HCT116 (cell line): ENCODE measurements around the gene GABPB2.

ENCODE experiments used
- CEBPB ChIP-seq: IDR thresholded peaks from 2 replicates; pipeline ENCODE4 v1.6.1; 2012; ENCODE audit warnings: low read depth
- EZH2phosphoT487 ChIP-seq: fragments of 200-600 bp; IDR thresholded peaks from 2 replicates; pipeline ENCODE4 v1.6.1; 2018; ENCODE audit warnings: antibody characterized with exemption, borderline replicate concordance
- POLR2A ChIP-seq: IDR thresholded peaks from 2 replicates; pipeline ENCODE4 v1.7.0; 2011; ENCODE audit warnings: borderline replicate concordance; ENCODE audit not compliant: insufficient read depth, insufficient read length; ENCODE audit errors: extremely low read depth
- POLR2AphosphoS5 ChIP-seq: IDR thresholded peaks from 2 replicates; pipeline ENCODE4 v1.6.1; 2011; ENCODE audit warnings: mild to moderate bottlenecking, low read depth, low read length, moderate library complexity
- RAD21 ChIP-seq: IDR thresholded peaks from 2 replicates; pipeline ENCODE4 v1.6.1; 2012; ENCODE audit warnings: low read depth, mild to moderate bottlenecking
- SP1 ChIP-seq: IDR thresholded peaks from 2 replicates; pipeline ENCODE4 v1.6.1; 2012; ENCODE audit warnings: low read depth
- TCF7L2 ChIP-seq: IDR thresholded peaks from 2 replicates; pipeline ENCODE4 v1.7.0; 2011; ENCODE audit warnings: borderline replicate concordance, inconsistent platforms; ENCODE audit not compliant: insufficient read depth, insufficient read length; ENCODE audit errors: extremely low read depth
- YY1 ChIP-seq: IDR thresholded peaks from 2 replicates; pipeline ENCODE4 v1.6.1; 2011; ENCODE audit warnings: low read length, low read depth, moderate library complexity, mild to moderate bottlenecking; ENCODE audit not compliant: insufficient replicate concordance; ENCODE audit errors: extremely low read depth
- ZFX ChIP-seq: fragments of 450-650 bp; IDR thresholded peaks from 2 replicates; pipeline ENCODE4 v1.6.1; 2017
- TF ChIP-seq, protein P1 (sequence below): IDR thresholded peaks from 2 replicates; pipeline ENCODE4 v1.6.1; 2012
- TF ChIP-seq, protein P2 (sequence below), 3 experiments: fragments of 200-600 bp in 1 of 3; sonication (generic) in 1 of 3; IDR thresholded peaks in 2 of 3; conservative IDR thresholded peaks in 1 of 3; 2 replicates each; pipeline ENCODE4 v1.5.1; 2012 to 2017; ENCODE audit warnings: low read depth in 2 of 3, low read length in 2 of 3, antibody characterized with exemption in 1 of 3, borderline replicate concordance in 1 of 3, control low read depth in 1 of 3, mild to moderate bottlenecking in 1 of 3, mixed read lengths in 1 of 3, mixed run types in 1 of 3, moderate library complexity in 1 of 3; ENCODE audit not compliant: insufficient read depth in 1 of 3
- TF ChIP-seq, protein P3 (sequence below): IDR thresholded peaks from 2 replicates; pipeline ENCODE4 v1.6.1; 2012; ENCODE audit warnings: low read depth
- TF ChIP-seq, protein P4 (sequence below): IDR thresholded peaks from 2 replicates; pipeline ENCODE4 v1.6.1; 2012

DNA sequence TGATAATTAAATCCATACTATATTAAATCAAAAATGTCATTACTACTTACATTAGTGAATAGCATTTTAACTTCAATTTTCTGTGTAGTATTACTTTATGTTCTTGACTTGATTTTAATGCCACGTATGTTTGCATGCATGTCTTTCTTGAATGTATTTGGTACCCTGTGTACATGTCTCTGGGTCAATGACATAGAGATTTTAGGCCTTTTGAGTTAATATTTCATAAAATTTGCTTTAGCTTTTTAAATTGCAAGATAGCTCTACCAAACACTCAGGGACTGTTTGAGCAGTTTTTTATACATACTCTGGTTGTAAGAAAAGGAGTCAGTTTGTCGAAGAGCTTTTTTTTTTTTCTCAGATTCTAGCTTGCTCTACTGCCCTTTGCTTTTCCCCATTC is 8.9 kb upstream of the GABPB2 start:
- TF ChIP-seq ZFX (no peak), EZH2phosphoT487 (no peak), YY1 (no peak), POLR2A (no peak), POLR2AphosphoS5 (no peak), SP1 (no peak), CEBPB (no peak), TCF7L2 (no peak), RAD21 (no peak)
- TF ChIP-seq, protein P1, sequence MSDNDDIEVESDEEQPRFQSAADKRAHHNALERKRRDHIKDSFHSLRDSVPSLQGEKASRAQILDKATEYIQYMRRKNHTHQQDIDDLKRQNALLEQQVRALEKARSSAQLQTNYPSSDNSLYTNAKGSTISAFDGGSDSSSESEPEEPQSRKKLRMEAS: no peak
- TF ChIP-seq, protein P2, sequence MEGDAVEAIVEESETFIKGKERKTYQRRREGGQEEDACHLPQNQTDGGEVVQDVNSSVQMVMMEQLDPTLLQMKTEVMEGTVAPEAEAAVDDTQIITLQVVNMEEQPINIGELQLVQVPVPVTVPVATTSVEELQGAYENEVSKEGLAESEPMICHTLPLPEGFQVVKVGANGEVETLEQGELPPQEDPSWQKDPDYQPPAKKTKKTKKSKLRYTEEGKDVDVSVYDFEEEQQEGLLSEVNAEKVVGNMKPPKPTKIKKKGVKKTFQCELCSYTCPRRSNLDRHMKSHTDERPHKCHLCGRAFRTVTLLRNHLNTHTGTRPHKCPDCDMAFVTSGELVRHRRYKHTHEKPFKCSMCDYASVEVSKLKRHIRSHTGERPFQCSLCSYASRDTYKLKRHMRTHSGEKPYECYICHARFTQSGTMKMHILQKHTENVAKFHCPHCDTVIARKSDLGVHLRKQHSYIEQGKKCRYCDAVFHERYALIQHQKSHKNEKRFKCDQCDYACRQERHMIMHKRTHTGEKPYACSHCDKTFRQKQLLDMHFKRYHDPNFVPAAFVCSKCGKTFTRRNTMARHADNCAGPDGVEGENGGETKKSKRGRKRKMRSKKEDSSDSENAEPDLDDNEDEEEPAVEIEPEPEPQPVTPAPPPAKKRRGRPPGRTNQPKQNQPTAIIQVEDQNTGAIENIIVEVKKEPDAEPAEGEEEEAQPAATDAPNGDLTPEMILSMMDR (IDR thresholded peaks at IDR 0.05 in 2 of 3, conservative IDR thresholded peaks at IDR 0.05 in 1 of 3; ENCODE audit: borderline replicate concordance in 1 of 3, insufficient read depth in 1 of 3, low read depth in 2 of 3, low read length in 2 of 3): no peak
- TF ChIP-seq, protein P3, sequence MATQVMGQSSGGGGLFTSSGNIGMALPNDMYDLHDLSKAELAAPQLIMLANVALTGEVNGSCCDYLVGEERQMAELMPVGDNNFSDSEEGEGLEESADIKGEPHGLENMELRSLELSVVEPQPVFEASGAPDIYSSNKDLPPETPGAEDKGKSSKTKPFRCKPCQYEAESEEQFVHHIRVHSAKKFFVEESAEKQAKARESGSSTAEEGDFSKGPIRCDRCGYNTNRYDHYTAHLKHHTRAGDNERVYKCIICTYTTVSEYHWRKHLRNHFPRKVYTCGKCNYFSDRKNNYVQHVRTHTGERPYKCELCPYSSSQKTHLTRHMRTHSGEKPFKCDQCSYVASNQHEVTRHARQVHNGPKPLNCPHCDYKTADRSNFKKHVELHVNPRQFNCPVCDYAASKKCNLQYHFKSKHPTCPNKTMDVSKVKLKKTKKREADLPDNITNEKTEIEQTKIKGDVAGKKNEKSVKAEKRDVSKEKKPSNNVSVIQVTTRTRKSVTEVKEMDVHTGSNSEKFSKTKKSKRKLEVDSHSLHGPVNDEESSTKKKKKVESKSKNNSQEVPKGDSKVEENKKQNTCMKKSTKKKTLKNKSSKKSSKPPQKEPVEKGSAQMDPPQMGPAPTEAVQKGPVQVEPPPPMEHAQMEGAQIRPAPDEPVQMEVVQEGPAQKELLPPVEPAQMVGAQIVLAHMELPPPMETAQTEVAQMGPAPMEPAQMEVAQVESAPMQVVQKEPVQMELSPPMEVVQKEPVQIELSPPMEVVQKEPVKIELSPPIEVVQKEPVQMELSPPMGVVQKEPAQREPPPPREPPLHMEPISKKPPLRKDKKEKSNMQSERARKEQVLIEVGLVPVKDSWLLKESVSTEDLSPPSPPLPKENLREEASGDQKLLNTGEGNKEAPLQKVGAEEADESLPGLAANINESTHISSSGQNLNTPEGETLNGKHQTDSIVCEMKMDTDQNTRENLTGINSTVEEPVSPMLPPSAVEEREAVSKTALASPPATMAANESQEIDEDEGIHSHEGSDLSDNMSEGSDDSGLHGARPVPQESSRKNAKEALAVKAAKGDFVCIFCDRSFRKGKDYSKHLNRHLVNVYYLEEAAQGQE: no peak
- TF ChIP-seq, protein P4, sequence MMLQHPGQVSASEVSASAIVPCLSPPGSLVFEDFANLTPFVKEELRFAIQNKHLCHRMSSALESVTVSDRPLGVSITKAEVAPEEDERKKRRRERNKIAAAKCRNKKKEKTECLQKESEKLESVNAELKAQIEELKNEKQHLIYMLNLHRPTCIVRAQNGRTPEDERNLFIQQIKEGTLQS: no peak
